ENCODE data around the gene RFX6. TPM values are rescaled to one million over a fixed set of nuclear protein-coding genes. Genes with fewer than 3 reads are reported as not detected.

RFX6 gene
- total RNA-seq, 2 donors from 2014 or later, result 0.22 to 1.2 TPM

- peaks cover 11% of the 10 kb centered on the region for H3K9me3 Mint-ChIP-seq
- Histone ChIP-seq H3K36me3 (ENCODE audit: control insufficient read depth, insufficient read depth, low read length) (no peaks in the 10 kb centered on the region), H3K4me1 (ENCODE audit: control insufficient read depth, insufficient read depth, low read length) (no peaks in the 10 kb centered on the region), H3K27ac (ENCODE audit: low read depth, low read length) (no peak overlapping the region), H3K9me3 (ENCODE audit: control insufficient read depth, low read length) (peaks cover 13% of the 10 kb centered on the region), H3K27me3 (ENCODE audit: control insufficient read depth, insufficient read depth, low read length, poor library complexity, severe bottlenecking) (no peaks in the 10 kb centered on the region), H3K4me3 (ENCODE audit: low read length) (no peak overlapping the region), H3K9ac (ENCODE audit: extremely low read depth, low read length, poor library complexity, severe bottlenecking) (no peak overlapping the region)
- peaks cover 3% of the 10 kb centered on the region for H3K27me3 Mint-ChIP-seq (ENCODE audit: insufficient read depth)
- 94 to 100% methylated on average over 1 of the region's 1 CpG for WGBS, 2 experiments (ENCODE audit: insufficient coverage in 1 of 2, insufficient read length in 1 of 2)
- no peak overlapping the region for H3K27ac Mint-ChIP-seq
- no peak for DNase-seq
- no peaks in the 10 kb centered on the region for H3K4me1 Mint-ChIP-seq
- H3K36me3 Mint-ChIP-seq (ENCODE audit: low read depth), result peaks cover 2% of the 10 kb centered on the region
- no peak overlapping the region for H3K4me3 Mint-ChIP-seq
- no peak for TF ChIP-seq CTCF (conservative IDR thresholded peaks at IDR 0.05)
These were observed 102.5 kb downstream of the RFX6 start for GRCh38 chr6:116979560-116979959.

Other genes with a start within 250 kb of the RFX6 start
- gene ZUP1, start 208.5 kb upstream of the RFX6 start, total RNA-seq, result 10 to 100 TPM; 18.5 to 26.1 TPM
- gene KPNA5, start 196.0 kb upstream of the RFX6 start, total RNA-seq, result 10 to 100 TPM; 10.4 to 20.1 TPM
- 1 to 10 TPM in 1 of 2 donors, under 1 TPM in 1; 0.79 to 1.1 TPM for gene FAM162B, start 111.5 kb upstream of the RFX6 start, total RNA-seq
- gene GPRC6A, start 48.2 kb upstream of the RFX6 start, total RNA-seq, result not detected